GM10266 (cell line): ENCODE measurements around the gene RRP7A.
A peak's percentile ranks its signal among the peaks of the same experiment; 100 is the strongest.
"Not testable (repeated sequence)": the region's sequence is repeated elsewhere in the genome, so short reads cannot be mapped to it uniquely, and the experiment has no call there.

ENCODE experiments used
- DNase-seq: peaks from one replicate; pipeline ENCODE4 v3.0.0; 2012; ENCODE audit errors: extremely low spot score
- TF ChIP-seq, protein P1 (sequence below): IDR thresholded peaks from 2 replicates; pipeline ENCODE4 v1.5.1; 2012; ENCODE audit warnings: mild to moderate bottlenecking, low read depth; ENCODE audit not compliant: control insufficient read depth, insufficient read depth; ENCODE audit errors: missing control alignments

Gene RRP7A, protein sequence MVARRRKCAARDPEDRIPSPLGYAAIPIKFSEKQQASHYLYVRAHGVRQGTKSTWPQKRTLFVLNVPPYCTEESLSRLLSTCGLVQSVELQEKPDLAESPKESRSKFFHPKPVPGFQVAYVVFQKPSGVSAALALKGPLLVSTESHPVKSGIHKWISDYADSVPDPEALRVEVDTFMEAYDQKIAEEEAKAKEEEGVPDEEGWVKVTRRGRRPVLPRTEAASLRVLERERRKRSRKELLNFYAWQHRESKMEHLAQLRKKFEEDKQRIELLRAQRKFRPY

DNA sequence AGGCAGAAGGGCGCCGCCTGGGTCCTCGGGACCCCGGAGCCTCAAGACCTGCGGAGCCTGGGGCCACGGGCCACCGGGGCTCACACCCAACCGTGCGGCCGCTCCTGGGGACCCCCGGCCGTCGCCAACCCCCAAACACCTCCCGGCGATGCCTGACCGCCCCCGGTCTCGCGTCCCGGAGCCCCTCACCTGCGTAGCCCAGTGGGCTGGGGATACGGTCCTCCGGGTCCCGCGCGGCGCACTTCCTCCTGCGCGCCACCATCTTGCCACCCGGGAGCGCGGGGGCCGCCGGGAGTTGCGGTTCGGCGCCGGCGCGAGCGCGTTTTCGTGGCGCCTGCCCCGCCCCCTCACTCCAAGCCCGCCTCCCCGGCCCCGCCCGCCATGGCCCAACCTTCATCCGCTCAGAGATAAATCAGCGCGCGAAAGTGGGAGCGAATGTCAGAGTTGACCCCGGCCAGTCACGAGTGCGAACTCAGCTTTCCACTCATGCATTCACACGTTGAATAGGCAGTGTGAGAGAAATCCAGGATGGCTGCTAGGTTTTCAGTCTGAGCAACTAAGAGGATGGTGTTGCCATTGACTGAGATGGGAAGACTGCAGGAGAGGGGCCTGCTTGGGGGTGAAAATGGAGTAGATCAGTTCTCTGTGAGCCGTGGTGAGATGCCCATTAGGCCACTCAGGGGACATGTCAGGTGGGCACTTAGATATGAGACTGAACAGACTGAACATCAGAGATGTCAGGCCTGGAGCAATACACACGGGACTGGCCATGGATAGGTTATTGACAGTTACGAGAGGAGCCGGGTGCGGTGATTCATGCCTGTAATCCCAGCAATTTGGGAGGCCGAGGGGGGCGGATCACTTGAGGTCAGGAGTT lies at the start of gene RRP7A:
Gene RRP7A (minus strand): TSS at position 272 of the 877 bp plus-strand sequence. CDS start 10 bp downstream, at position 262.
- peak; percentile 88 for DNase-seq
- TF ChIP-seq, protein P1, sequence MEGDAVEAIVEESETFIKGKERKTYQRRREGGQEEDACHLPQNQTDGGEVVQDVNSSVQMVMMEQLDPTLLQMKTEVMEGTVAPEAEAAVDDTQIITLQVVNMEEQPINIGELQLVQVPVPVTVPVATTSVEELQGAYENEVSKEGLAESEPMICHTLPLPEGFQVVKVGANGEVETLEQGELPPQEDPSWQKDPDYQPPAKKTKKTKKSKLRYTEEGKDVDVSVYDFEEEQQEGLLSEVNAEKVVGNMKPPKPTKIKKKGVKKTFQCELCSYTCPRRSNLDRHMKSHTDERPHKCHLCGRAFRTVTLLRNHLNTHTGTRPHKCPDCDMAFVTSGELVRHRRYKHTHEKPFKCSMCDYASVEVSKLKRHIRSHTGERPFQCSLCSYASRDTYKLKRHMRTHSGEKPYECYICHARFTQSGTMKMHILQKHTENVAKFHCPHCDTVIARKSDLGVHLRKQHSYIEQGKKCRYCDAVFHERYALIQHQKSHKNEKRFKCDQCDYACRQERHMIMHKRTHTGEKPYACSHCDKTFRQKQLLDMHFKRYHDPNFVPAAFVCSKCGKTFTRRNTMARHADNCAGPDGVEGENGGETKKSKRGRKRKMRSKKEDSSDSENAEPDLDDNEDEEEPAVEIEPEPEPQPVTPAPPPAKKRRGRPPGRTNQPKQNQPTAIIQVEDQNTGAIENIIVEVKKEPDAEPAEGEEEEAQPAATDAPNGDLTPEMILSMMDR, result no peak

DNA sequence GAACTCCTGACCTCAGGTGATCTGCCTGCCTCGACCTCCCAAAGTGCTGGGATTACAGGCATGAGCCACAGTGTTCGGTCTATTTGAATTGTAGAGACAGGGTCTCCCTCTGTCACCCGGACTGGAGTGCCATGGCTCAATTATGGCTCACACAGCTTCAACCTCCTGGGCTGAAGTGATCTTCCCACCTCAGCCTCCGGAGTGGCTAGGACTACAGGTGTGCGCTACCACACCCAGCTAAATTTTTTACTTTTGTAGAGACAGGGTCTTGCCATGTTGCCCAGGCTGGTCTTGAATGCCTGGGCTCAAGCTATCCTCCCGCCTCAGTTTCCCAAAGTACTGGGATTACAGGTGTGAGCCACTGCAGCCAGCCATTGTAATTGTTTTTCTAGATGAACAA lies 48.4 kb upstream of the RRP7A start:
- not testable (repeated sequence) for DNase-seq

DNA sequence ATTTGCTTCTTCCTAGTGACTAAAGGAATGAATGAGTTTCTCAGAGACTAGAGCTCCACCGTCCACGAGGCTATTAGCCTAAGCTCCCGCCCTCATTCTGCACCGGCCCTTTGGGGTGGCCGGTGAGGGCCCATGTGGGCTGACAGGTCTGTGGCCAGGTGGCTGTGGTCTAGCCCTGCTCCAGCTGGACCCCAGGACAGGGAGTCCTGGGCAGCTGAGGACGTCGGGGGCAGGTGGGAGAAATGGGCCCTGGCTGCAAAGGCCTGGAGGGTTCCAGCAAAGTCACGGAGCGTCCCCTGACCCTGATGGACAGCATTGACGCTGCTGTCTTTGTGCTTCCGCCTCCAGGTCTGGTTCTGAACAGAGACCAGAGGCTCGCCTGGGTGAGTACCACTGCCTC lies 46.4 kb upstream of the RRP7A start:
- TF ChIP-seq, protein P1, result no peak
- no peak for DNase-seq

DNA sequence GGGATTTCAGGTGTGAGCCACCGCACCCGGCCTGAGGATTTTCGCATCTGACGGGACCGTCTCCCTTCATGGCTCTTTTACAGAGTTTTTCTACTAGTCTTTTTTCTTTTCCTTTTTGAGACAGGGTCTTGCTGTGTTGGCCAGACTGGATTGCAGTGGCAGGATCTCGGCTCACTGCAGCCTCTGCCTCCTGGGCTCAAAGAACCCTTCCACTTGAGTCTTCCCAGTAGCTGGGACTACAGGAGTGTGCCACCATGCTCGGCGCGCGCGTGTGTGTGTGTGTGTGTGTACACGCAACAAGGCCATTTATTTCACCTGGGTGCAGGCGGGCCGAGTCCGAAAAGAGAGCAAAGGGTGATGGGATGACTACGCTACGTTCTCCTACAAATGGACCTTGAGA lies 45.1 kb upstream of the RRP7A start:
- DNase-seq, result no peak
- TF ChIP-seq, protein P1, result no peak

DNA sequence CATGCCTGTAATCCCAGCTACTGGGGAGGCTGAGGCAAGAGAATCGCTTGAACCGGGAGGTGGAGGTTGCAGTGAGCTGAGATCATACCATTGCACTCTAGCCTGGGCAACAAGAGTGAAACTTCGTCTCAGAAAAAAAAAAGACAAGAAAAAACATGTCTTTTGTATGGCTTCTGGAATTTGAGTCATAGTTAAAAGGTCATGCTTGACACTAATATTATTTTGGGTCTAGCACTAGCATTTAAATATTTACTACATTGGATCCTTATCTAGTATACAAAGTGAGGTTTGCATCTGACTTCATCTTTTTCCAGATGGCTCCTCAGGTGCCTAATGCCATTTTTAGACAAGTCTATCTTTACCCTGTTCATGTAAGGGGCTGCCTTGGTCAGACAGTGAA lies 44.3 kb upstream of the RRP7A start:
- DNase-seq, result peak; percentile 4

DNA sequence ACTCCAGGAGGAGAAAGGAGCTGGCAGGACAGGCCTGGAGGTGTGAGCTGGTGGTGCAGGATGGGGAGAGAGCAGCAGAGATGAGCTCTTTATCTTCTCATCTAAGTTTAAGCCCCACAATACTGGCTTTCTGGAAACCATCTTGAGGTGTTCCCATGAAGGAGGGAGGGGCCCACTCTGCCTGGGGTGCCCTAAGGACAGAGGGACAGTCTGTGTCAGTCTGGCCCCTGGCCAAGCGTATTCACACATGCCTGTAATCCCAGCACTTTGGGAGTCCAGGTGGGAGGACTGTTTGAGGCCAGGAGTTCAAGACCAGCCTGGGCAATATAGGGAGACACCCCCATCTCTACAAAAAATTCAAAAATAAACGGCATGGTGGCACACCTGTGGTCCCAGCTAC lies 43.1 kb upstream of the RRP7A start:
- no peak for DNase-seq
- TF ChIP-seq, protein P1, result no peak

DNA sequence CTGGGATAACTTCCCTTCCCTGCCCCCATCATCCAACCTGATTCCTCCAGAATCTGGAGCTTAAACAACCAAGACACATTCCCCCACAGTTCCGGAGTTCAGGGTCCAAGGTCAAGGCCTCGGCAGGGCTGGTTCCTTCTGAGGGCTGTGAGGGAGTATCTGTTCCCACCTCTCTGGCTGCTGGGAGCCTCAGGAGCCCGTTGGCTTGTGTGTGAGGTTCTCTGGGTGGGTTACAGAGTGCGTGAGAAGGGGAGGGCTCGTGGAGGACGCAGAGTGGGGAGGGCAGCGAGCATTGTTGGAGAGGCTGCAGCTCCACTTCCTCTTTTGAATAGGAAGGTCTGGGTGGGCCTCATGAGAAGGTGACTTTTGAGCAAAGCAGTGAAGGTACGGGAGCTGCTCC lies 42.7 kb upstream of the RRP7A start:
- no peak for DNase-seq
- TF ChIP-seq, protein P1, result no peak

DNA sequence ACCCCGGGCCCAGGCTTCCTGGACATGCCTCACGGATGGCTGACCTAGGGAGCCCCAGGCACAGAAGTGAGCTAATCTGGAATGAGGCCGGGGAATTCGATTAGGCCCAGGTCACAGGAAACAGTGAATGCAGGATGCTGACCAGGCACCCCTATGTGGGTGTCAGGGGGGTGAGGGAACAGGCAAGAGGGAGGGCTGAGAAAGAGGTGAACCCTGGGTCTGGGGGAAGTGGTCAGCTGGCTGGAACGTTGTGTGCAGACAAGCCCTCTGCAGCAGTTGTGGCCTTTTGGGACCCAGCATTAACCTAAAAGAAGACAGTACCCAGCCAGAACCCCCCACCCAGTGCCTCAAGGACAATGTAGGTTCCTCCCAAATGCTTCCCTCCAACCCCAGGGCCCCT lies 42.3 kb upstream of the RRP7A start:
- DNase-seq, result peak; percentile 7
- TF ChIP-seq, protein P1, result no peak
